ENCODE data around the gene RBBP7.

RBBP7 gene

DNA sequence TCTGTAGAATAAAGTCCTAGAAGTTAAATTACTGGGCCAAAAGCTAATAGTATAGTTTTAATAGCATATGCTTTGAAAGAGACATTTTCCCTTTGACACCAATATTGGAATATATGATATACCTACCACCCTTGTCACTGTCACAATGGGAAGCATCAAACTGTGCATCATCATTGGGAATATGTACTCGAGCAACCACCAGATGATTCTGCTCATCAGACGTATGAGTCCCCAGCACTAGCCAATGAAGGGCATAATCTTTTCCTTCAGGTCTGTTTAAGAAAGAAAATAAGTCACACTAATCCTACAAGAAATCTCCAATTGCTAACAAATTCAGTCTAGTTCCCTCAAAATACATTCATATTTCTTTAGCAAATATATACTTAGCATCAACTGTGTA, 7.3 kb downstream of the RBBP7 start:
- DNase-seq, result no peak

DNA sequence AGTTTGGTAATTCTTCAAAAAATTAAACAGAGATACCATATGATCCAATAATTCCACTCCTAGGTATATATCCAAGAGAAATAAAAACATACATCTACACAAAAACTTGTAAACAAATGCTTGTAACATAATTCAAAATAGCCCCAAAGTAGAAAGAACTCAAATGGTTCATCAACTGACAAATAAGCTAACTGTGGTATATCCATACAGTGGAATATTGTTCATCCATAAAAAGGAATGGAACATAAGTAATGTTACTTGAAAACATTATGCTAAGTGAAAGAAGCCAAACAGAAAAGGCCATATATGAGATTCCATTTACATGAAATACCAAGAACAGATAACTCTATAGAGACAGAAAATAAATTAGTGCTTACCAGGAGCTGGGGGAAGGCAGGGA, 13.4 kb downstream of the RBBP7 start:
- DNase-seq, result no peak

DNA sequence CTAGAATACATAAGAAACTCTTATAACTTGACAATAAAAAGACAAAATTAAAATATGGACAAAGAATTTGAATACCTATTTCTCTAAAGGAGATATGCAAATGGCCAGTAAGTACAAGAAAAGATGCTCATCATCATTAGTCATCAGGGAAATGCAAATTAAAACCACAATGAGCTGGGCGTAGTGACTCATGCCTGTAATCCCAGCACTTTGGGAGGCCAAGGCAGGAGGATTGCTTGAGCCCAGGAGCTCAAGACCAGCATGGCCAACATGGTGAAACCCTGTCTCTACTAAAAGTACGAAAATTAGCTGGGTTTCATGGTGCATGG, 14.1 kb downstream of the RBBP7 start:
- DNase-seq, result peak; percentile 47

DNA sequence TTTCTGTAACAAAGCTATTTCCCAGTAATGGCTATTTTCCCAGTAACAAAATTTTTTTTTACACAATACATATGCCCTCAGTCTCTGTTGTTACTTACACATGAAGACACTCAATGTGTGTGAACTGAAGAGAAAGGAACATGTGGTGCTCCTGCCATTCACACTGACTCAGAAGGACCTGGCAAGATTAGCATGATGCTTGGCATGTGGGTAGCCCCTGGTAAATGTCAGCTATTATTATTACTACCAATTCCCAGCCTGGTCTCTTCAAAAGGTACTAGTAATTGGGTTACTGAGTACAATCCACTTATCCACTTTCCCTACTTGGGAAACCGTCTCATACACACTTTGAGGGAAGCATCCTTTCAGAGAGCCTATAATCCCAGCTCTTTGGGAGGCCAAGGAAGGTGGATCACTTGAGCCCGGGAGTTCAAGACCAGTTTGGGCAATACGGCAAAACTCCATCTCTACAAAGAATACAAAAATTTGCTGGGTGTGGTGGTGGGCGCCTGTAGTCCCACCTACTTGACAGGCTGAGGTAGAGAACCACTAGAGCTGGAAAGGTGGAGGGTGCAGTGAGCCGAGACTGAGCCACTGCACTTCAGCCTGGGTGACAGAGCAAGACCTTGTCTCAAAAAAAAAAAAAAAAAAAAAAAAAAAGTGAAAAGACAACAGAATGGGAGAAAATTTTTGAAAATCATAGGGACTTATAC, 14.6 kb downstream of the RBBP7 start:
- DNase-seq, result no peak

DNA sequence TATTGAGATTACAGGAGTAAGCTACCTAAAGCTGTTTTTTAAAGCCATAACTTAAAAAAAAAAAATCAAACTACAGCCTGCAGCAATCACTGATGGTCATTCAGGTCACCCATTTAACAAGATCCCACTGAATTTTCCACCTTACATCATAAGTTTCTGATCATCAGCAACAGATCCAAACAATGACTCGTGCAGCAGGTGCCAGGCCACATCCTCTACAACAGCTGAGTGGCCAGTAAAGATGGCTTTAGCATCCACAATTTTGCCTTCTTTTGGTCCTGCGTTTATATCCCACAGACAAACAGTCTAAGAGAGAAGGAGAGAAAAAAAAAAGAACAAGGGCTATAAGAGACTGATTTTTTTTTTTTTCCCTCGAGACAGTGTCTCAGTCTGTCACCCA, 16.6 kb downstream of the RBBP7 start:
- DNase-seq, result no peak

DNA sequence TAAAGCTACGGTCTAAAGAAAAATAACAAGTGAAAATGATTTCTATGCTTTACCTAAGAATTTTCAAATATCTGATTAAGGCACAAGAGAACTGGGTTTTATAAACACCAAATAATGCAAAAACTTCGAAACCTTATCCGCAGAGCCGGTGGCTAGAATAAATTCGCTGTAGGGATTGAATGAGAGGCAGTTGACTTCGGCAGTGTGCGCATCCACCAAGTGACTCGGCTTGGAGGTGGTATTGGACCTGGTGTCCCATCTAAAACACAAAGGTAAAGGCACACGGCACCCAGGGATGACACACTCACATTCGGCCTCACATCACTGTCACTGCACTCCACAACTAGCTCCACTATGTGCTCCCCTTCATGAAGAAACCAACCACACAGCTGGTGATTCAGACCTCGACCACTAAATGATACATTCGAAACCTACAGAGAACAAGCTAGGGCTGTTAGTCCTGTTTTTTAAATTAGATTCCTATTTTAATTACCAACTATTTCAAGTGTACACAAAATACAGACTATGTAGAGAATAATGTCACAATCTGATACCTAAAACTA, 17.5 kb downstream of the RBBP7 start:
- DNase-seq, result no peak

DNA sequence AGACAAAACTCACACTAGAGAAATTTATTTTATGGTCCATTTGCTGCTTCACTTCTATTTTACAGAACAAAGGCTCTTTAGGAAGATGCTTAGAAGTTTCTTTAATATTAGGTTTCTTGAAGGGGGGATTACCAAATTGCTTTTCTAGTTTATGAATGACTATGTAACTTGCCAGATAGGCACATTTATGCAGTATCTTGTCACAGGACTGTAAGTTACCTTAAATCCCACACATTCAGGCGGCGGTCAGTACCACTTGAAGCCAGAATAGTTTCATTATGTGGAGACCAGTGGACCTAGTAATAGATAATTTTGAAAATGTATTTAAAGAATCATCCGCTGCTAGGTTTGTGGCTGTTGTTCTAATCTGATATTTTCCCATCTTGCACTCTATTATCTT, 18.3 kb downstream of the RBBP7 start:
- DNase-seq, result no peak

DNA sequence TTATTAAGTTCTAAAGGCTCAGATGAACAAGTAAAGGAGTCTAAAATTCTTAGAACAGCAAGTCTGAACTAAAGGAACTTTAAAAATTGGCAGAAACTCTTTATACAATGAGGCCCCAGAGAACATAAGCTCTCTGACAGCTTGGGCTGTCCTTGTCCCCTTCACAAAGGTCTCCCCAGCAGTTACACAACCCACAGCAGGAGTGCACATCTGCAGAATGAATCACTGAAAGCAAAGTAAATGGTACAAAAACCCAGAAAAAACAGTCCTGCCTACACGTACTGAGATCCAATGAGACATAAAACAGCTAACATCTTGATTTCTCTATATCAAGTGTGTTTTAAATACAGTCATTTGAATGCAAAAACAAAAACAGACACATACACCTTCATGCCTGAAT, 18.7 kb downstream of the RBBP7 start:
- no peak for DNase-seq

DNA sequence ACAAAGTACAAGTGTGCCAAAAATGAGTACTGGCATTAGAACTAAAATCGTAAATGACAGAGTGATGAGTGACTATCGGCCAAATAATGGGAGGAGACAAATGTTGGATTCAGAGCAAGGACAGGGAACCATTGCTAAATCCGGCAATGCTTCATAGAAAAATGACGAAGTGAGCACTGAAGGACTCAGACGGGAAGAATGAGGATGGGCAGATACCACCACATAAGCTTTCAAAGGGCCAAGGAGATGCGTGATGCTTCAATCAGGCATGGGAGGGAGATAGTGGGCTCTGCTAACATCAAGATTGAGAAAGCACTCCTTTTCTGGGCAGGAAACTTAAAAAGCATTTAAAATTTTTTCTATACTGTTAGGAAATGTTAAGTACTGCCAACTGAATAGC, 21.6 kb downstream of the RBBP7 start:
- DNase-seq, result no peak

DNA sequence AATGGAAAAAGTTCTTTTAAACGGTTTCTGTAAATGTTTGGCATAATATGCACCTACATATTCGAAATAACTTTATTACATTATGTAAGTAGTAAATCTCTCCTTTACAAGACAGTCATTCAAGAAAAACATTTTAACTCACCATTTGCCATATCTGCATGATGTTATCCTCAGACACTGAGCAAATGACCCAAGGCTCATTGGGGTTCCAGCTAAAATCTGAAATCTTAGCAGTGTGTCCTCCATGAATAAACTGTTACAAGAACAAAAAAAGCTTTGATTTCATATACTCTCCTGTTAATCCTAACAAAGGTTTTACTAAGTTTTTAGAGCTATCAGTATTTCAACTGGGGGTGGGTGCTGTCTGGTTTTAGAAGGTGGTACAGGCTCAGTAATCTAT, 24.5 kb downstream of the RBBP7 start:
- no peak for DNase-seq

DNA sequence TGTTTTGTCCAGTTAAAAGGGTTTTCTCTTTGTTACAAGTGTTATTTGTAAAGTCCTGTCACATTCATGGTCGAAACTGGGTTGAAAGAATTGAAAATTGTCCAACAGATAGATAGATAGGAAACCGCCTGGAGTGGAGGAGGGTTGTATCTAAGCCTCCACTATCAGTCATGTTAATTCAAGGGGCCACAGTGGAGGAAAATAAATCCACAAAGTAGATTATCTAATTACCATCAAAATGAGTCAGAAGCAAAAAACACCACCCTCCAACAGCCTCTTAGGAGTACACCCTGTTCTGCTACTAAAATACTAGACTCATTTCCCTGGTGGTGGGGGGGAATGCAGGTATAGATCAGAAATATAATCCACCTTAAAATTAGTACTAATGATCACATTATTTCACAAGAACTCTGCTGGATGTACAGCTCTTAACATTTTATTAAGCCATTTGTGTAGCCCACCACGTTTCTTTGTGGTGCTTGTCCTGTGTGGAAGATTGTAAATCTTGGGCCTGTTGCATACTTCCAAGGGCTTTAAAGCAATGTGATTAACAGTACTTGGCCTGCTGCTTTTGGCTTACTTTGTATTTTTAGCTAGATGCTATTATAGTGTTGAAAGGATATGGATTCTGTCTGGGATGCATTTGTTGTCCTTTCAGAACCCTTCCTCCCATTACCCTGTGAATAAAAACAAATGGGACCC, 26.8 kb downstream of the RBBP7 start:
- no peak for DNase-seq

DNA sequence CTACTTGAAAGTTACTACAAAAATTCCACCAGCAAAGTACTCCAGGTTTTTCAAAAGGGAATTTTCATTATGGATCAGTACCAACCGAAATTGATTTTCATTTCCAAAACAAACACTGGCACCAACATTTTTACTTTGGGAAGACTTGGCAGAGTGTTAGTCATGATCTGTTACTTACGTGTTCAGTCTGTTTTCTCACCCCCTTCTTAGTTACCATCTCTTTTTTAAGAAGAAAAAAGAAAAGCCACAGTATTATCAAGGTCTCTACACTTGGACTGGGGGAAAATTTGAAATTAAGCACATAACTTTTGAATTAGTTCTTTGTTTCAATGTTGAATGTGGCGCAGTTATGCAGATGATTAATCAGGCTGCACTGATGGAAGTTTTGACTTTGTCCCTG, 27.5 kb downstream of the RBBP7 start:
- DNase-seq, result no peak

DNA sequence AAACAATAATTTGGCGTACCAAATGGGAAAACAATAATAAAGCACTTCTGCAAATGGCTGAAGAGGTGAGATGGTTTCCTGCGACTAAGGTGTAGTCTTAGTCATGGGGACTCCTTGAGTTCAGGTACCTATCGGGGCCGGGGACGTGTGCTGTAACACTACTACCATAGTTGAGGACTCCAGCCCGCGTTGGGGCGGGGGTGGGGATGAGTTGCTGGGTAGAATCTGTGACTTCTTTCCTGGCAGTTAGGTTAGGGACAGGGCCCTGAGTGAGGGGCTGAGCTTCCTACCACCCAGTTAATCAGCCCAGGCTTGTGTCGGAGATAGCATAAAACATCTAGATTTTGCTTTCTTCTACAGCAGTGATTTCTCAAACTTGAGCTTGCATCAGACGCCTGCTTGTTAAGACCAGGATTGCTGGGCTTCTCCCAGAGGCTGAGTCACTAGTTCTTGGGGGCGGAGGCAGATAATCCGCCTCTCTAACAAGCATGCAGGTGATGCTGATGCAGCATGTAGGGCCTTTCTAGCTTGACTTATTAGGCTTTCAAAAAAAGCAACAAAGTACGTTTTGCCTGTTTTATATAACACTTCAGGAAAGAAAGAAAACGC, 30.2 kb downstream of the RBBP7 start:
- DNase-seq, result peak; percentile 72

DNA sequence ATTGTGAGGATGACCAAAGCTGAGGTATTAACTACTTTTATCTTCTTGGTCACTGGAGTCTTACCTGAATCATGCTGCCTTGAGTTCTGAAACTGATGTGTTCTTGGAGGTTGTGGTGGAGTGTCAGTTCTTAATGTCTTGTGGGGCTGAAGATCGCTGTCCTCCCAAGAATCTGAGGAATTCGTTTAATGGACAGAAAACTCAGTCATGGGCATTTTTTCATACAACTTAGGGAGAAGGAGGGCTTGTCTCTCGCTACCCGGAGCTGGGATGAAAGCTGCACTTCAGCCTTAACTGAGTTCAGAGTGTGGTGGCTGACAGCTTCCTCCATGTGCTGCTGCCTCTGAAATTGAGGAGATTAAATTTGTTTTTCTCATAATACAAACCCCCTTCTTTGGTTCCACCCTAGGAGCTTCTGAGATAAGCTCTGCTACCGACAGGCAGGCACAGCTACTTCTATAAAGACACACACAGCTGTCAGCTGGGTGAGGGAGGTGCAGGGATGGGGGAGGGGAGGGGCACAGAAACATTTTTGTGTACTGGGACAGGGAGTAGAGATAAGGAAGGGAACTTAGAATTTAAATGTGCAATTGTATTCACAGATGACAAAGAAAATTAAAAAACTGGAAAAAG, 30.8 kb downstream of the RBBP7 start:
- DNase-seq, result peak; percentile 64

DNA sequence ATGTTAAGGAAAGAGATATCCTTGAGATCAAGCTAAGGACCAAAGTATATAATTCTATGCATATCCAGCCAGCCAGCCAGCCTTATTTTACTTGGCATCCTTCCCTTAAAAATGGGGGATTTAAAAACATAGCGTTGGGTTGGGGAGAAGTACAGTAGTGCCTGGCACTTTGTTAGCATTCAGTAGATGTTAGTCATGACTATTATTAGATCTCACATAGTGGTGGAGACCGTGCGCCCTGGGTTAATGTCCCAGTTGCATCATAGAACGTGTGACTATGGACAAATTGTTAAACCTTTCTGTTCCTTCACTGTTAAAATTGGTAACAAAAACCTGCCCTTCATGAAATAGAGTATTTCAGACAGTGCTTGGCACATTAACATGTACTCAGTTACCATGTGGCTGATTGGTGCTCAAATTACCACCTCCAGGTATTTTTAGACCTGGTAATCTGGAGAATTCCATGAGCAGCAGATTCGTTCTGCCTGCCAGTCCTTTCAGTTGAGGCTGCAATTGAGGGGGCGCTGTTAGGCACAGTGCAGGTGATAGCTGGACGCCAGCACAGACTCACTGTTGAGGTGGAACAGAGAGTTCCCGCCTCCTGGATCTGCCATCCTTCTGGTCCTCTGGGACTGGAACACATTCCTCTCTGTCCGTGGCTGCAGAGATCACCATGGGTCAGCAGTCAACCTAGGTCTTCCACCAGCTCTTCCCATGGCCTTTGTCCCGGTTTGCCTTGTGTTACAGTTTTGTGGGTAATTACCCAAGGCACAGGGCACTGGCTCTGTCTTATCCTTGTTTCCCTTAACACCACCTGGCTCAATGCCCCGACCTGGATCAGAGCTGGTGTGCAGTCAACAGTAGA, 31.7 kb downstream of the RBBP7 start:
- peak; percentile 93 for DNase-seq

DNA sequence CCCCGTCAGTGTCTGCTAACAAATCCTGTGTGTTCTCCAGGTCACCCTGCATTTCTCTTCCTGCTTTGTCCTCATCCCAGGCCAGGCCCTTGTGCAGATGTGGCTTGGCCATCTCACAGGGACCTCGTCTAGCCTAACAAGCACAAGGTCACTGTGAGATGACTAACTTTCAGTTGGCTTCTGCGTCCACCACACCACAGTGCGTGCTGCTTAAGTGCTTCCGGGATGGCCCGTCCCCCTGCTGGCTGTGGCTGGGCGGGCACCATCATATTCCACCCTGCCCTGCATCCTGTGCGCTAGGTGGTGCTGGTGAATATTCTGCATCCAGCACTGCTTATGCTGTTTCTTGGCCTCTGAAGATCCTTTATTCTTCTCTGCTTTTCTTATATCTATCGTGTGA, 33.8 kb downstream of the RBBP7 start:
- DNase-seq, result no peak

DNA sequence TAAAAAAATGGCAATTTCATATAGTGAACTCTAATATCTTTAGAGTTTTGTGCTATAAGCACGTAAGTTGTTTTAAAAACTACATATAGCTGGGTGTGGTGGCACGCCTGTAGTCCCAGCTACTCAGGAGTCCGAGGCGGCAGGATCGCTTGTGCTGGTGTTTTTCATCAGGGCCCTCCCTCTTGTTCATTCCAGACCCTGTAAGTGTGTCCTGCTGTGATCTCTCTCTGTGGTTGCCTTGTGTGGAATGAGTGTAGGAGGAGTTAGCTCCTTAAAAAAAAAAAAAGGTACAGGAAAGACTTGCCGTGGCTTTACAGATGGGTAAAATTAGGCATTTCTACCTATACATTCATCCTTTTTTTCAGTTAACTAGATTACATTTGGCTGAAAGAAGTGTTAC, 35.4 kb downstream of the RBBP7 start:
- DNase-seq, result peak; percentile 75

DNA sequence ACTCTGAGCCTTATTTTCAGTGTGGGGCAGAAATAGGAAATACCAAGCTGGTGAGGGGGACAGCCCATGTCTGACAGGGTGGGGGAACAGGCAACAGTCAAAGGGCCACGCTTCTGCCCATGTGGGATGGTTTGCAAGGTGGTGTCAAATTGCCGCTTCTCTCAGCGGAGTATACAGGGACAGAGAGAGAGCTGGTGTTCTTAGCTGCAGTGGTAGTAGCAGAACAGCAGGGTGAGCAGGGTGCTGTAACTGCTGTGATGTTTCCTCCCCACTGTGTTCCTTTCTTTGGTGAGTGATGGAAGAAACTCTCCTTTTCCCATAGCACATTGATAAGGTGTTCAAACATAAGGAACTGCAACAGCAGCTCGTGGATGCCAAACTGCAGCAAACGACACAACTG, 37.9 kb downstream of the RBBP7 start:
- peak; percentile 17 for DNase-seq

DNA sequence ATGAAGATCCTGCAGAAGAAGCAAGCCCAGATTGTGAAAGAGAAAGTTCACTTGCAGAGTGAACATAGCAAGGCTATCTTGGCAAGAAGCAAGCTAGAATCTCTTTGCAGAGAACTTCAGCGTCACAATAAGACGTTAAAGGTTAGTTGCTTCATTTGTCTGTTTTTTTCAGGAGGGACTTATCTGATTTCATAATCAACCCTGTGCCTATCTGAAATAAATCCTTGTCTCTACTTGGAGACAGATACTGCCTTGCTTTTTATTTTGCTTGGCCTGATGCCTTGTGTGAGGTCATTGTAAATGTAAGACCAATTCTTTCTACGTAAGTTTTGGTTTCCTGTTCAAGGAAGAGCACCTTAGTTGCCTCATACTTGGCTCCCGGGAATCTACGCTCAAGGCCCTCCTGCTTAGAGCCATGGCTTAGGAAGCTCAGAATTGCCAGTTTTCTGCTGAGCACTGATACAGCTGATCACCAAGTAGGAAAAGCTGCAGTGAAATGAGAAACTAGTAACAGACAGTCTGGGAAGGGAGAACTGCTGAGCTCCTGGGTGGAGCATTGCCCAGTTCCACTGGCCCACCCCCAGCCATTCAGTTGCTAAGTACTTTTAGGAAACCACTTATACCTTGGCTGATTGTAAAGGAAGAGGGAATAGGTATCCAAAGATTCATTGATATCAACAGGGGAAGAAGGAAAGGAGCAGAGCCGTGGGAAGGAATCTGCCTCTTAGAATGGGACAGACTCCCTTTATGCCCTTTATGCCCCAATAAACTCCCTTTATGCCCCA, 41.8 kb downstream of the RBBP7 start:
- DNase-seq, result peak; percentile 52

DNA sequence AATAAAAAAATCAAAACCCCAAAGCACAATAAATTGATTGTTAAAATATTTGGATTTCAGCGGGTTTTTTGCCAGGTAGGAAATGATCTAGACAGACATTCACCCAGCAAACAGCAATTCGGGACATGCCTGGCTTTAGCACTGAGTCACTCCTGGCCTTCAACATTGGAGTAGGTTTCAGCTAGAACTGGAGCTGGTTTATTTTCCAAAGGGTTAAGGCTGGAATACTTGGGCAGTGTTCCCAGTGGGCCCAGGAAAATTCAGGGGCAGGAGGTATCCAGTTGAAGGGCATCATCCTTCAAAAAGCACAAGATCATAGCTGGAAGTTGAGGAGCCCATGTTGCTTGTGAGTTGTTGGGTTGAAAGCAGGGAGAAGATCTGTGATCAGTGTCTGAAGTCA, 42.9 kb downstream of the RBBP7 start:
- DNase-seq, result peak; percentile 21

DNA sequence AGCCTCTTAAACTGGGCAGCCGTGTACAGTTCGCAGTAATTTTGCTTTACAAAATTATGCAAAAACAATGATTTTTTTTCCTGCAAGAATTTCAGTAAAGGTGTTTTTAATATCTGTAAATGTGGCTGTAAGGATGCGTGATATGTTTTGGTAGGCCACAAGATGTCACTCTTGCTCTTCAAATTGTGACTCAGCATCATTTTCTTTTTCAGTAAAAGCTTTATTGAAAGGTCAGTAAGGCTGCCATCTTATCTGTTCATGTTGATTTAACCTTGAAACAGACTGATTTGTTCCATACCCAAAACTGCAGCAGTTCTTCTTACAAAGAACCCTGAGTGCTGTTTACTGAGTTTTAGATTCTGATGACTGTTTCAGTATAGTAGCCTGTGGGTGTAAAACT, 44.0 kb downstream of the RBBP7 start:
- peak; percentile 40 for DNase-seq
